HG03469 (cell line): ENCODE results near the gene MTM1.

Experiments used
- ATAC-seq: cut with Tn5 transposase; IDR thresholded peaks from one replicate; pipeline ENCODE4 v1.9.1; 2021; ENCODE audit warnings: mild to moderate bottlenecking, moderate library complexity, moderate number of reproducible peaks; ENCODE audit not compliant: unreplicated experiment

The MTM1 gene

DNA sequence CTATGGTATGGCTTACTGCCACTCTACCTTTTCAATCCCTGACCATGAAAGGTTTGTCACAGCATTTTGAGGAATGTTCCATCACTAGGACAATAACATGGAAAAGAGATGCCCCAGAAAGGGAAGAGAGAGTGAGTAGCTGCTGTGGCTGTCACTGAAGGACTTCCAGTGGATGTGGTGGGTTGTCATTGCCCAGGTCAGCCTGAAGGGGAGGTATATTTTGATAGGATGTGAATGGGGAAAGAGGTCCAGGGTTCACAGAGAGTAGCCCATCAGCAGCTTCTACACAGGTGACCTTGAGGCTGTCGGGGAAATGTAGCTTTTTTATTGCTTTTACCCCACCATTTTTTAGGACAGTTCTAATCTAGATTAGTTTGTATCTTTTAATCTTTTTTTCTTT lies 30.8 kb downstream of the MTM1 start:
- ATAC-seq = no peak

DNA sequence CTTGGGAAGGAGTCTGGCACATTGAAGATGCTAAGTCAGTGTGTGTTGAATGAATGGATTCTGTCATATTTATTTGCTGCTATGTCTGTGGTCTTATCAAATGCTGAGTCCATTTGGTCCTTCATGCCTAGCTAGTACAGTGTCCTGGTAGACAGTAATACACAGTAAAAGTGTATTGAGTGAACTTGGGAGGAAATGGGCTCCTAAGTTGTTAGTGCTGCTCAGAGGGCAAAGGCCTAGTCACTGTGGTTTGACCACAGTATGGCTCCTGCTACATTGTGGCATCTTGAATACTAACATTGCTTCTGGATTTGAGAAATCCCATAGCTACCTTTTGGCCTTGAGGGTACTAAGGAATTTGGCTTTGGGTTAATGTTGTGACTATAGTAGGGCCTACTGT lies 33.9 kb downstream of the MTM1 start:
- no peak for ATAC-seq

DNA sequence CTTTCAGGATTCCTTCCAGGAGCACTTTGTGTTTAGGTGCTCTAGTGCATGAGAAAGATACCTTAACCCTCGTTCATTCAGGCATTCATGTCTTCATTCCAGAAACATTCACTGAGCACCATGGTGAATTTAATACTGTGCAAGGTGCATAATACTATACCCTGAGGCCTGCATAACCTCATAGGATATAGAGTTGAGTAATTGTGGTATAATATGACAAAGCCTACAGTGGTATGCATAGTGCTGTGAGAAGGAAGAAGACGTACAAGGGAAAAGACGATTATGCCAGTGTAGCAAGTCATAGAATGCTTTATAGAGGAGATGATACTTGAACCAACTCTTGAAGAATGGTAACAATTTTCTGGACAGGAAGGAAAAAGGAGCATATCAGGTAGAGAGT lies 34.3 kb downstream of the MTM1 start:
- no peak for ATAC-seq

DNA sequence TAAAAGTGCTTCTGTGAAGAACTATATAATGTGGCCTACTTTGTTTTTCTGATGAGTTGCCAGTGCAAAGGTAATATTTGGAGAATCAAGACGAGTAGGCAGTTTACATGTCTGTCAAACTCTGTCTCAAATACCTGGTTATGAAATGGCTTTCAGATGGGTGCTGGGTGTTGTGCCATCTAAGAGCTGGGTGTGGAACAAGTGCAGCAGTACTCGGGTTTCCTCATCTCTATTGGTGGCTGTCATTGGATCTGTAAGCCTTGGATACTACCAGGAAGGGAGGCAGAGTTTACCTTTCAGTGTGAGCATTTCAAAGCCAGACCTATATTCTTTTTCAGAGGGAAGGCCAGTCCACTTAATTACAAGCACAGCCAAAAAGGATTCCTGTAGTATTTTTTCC lies 37.2 kb downstream of the MTM1 start:
- no peak for ATAC-seq

DNA sequence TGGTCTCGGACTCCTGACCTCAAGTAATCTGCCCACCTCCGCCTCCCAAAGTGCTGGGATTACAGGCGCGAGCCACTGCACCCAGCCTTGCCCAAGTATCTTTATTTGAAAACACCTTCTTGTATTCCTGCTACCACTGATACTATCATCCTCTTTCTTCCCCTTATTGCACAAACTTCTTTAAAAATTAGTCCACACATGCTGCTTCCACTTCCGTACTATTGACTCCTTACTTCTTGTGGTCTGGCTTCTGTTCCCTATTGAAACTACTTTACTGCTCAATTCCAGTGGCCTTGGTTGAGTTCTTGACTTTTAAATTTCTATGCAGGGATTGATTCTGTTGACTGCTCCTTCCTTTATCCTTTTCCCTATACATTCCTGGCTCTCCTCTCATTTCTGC lies 38.8 kb downstream of the MTM1 start:
- no peak for ATAC-seq

DNA sequence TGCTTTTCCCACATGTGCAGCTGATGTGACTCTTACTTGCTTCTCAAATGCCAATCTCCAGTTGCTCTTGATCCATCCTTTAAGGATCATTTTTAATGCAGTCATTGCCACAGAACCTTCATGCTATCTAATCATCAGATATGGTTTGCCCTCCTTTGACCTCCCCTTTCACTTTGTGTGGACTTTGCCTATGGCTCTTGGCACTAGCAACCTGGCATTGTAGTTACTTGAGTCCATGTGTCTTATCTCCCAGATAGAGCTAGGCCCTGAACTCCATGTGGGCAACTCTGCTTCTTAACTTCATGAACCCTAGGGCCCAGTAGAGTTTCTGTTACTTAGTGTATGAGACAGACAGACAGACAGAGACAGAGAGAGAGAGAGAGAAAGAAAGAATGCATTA lies 41.6 kb downstream of the MTM1 start:
- no peak for ATAC-seq

DNA sequence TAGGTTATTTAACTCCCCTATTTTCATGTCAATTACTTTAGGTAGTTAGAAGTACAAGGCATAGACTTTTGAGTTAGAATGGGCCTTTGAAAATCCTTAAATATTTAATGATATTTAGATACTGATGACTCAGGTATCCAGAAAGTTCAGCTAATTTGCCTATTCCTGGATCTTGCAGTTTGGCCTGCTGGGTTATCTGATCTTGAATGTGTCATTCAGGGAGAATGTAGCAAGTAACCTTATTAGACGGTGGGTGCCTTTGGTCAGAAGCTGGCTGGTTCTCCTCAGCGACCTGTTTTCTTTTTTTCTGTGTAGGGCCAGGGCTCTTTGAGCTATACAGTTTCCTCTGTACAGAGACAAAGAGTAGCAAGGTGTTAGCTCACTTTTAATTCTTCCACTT lies 42.0 kb downstream of the MTM1 start:
- no peak for ATAC-seq

DNA sequence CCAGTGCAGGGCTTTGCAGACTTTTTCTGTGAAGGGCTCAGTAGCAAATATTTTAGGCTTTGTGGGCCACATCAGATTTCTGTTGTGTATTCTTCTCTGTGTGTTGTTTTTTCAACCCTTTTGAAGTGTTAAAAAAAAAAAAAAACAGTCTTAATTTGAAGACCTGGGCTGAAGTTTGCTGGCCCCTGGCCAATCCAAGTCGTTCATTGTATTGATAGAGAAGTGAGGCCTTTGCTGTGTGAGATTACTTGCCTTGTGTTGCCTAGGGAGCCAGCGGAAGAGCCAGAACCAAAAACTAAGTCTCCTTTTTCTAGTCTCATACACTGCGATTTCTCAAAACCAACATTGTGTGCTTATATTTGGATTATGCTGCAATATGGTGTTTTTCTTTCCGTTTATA lies 46.9 kb downstream of the MTM1 start:
- ATAC-seq = no peak

DNA sequence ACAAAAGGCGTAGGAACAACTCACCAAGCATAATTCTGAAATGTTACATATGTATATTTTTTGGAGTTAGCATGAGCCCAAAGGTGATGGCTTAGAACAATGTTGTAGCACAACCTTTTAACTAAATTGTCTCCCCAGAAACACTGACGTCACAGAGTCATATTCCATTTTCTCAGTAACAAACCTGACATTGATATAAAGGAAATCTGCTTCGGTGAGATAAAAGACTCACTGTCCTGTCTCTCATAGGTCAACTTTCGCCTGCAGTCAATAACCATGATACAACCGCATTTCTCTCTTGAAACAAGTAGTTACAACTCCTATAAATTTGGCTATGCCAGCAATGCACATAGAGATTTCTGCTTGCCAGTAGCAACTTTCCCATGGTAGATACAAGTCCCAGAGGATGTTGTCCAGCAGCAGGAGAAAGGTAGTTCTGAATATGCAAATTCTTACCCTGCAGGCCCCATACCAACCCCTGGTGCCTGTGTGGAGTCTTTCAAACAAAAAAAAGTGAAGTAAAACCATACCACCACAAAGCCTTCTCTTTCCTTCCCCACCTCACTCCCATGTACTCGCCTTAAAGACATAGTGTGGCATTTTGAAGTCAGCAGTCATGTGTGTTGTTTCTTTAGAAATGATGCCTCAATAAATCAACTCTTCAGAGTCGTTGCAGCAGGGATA lies 47.9 kb downstream of the MTM1 start:
- no peak for ATAC-seq

DNA sequence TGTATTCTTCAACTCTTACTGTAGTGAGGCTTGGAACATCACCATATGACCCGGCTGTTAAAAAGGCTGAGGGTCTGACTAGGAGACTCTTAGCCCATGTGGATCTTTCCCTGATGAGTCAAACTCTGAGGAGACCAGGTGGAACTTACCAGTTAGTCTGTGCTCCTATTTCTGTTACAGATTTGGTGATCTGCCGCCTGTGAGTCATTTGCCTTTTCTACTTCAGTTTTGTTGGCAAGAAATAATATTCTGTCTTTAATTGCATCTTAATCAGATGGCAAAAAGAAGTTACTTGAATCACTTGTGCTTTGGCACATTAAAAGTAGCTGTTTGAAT lies 48.4 kb downstream of the MTM1 start:
- no peak for ATAC-seq

DNA sequence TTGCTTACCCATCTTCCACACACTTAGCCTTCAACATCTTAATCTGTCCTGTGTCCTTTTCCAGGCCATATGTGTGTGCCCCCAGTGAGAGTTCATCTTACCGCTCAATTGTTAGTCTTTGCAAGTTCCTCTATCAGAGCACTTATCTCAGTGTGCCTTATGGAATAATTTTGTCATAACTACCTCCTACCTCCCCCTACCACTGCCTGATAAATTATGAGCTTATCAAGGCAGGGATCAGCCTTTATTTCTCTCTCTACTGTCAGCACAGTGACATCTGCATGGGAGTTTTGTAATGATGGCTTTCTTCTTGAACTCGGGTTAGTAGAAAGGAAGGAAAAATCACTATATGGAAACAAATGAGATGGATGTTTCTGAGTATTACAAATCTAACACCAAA lies 53.2 kb downstream of the MTM1 start:
- no peak for ATAC-seq

DNA sequence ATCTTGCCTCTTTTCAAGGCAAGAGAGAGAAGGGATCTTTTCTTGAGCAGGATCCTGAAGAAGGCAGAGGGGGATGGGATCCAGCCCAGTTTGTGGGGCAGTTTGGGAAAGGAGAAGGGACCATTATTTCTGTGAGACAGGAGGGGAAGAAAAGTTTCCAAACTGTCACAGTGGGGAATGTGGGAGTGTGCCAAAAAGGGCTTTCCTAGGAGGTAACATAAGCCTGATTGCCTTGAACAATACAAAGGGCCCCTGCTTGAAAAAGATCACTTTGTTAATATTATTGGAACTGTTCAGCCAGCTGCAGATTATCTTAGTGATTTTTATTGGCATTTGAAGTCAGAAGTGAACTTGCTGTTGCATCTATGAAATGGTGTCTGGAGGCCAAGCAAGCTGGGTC lies 55.2 kb downstream of the MTM1 start:
- ATAC-seq = no peak

DNA sequence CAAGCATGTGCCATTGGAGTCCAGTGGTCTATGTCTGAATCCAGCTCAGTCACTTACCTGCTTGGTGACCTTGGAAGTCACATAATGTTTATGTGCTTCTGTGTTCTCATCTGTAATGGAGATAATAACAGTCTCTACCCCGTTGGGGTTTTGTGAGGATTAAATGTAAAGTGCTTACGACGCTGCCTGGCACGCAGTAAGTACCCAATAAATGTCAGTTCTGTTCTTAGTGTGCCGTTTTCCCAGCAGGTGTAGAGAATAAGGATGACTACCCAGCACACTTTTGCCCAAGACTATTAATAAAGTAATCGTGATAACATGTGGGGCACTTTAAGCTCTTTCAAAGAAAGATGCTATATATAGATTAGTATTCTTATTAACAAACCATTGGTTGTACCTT lies 56.7 kb downstream of the MTM1 start:
- no peak for ATAC-seq

DNA sequence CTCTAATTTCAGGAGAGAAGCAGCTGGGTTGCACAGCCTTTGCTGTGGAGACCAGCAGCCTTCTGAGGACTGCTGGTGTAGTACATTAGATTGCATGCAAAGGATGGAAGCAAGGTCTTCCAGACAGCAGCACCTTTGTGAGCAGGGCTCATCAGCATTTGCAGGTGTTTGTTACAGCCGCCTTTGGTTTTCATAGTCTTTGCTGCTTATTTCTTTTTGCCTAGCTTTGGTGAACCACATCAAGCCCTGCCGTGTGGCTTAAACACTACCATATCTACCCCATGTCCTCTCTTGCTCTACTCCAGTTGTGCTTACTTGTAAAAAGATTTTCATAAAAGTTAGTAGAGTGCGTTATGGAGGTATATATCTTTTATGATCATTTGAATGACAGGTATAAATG lies 57.5 kb downstream of the MTM1 start:
- ATAC-seq = no peak

DNA sequence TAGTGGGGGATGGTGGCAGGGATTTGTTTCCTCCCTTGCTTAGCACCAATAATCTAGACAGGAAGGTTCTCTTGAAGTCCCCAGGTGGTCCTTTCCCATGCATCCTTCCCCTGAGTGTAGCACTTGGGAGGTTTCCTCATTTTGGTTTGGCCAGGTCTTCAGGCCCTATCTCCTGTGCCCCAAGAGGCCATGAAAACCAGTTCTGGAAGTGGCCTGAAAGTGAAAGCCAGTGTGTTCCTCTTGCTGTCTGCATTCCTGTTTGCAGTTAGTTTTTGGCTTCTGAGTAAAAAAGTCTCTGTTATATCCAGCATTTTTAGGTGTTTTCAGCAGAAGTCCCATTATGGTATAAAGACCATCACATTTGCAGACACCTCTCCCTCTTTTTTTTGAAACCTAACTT lies 59.5 kb downstream of the MTM1 start:
- ATAC-seq = no peak

DNA sequence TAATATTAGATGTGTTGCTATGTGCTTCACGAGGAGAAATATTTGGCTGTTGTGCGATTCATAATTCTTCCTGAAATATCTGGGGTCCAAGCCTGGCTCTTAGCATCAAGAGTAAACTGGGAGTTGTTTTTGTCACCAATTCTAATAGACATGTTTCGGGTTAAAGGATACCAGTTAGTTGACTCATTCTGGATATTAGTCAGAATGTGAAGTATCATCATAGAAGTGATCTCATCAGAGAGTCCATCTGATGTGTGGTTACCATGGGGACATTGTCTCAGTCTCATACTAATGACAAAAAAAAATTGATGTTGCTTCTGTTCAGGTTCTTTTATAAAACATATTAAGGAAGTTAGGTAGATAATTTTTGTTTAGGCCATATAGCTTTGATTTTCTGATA lies 67.5 kb downstream of the MTM1 start:
- ATAC-seq = peak; percentile 93

DNA sequence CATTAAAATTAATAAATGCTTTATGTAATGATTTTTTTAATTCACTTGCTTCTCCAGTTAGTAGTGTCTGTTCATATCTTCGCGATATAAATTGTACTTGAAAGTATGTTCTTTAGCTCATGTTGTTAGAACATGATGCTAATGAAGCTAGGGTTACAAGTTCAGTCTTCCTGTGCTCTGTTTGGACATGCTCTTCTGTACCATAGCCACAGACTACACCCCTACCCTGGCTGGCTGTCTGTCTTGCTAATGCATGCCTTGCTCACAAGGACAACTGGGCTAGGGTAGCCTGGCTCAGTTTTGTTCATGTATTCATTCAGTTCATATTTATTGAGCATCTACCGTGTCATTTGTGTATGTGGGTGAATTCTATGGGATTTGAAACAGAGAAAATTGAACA lies 74.0 kb downstream of the MTM1 start:
- ATAC-seq = no peak

DNA sequence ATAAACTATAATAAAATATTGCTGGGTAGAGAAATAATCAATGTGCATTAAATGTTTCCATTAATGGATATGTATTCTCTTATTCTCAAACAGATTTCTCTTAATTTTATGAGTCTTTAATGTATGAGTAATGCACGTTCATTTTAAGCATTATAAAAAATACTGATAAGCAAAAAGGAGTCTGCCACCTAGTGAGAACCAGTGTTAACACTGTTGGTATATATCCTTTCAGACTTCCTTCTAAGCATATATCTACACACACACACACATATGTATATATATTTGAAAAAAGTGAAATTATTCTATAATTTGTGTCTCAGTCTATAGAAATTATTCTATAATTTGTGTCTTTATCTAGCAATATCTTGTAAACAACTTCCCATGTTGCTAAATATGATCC lies 74.8 kb downstream of the MTM1 start:
- no peak for ATAC-seq

DNA sequence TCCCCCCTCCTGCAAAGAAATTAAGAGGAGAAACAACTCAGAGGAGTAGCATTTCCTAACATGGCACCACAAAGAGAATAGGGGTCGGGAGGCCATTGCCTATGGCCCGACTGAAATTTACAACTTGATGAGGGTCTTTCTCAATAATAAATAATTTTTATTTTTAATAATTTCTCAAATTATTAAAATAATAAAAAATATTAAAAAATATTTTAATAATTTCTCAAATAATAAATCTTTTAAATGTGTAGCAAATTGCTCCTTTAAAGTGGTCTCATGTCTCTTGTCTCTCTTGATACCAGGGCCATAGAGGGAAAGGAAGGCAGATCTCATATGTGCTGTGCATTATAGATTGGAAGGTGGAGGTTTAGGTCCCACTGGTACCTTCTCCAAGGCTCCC lies 75.5 kb downstream of the MTM1 start:
- ATAC-seq = no peak

DNA sequence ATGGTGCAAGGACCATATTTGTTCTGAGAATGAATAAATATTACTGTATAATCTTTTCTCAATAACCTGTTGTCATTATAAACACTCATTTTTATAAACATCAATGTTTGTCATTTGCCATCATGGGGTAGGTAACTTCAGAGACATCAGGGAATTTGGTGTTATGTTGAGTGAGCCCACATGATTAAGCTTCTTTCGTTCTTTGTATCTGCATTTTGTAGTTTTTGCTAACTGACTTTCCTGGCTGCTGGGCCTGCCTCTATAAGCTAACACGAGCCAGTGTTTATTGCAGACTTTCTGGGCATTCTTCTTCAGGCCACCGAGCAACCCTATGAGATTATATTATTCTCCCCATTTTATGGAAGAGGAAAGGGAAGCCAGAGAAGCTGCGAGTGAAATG lies 76.0 kb downstream of the MTM1 start:
- no peak for ATAC-seq

DNA sequence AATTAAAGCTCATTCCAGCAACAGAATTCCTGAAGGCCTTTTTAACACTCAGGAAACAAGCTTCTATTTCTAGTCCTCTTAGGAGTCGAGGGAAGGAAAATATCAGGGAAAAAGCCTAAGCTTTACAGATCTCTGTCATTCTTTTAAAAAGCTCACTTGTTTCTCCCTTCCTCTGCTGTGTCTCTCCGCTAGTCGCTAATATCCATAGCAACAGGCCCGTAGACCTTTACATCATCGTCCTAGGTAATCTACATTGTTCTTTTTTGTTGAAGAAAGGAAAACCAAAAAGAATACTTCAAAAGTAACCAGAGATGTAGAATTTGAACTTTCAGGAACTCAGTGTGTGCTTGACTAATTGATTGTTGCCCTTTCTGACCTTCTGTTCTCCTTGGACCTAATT lies 78.9 kb downstream of the MTM1 start:
- ATAC-seq = no peak

DNA sequence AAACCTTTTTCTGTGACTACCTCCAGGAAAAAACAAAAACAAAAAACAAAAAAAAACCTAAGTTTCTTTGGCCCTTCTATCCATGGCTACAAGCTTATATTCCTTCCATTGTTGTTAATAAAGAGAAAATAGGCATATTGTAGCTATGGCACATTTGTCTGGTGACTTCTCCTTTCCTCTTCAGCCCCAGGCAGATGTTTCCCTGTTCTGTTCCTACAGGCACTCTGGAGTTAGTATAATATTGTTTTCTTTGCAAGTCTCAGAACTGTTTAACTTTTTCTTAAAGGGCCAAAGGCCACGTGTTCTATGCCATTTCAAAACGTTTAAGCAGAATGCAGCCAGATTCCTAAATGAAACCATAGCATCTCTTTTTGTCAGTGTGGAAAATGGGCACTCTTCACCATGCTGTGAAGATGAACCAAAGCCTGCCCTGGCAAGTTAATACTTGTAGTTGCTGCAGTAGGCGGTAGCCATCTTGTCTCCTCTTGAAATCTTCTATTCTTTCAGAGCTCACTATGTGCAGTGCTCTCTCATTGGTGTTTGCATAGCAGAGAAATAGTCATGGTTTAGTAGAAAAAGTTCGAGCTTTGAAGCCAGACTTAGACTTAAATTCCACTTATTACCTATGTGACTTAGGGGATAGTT lies 80.0 kb downstream of the MTM1 start:
- no peak for ATAC-seq
